GM18951 (cell line): ENCODE data around the gene SPNS2.

Source experiments
- POLR2A ChIP-seq: IDR thresholded peaks from 4 replicates; pipeline ENCODE4 v1.6.1; 2011; ENCODE audit warnings: mild to moderate bottlenecking; ENCODE audit not compliant: insufficient read length, insufficient read depth; ENCODE audit errors: extremely low read depth
- in situ Hi-C: fragments of 300-500 bp; cut with MboI; formaldehyde crosslinking; loops from one replicate; pipeline ENCODE4 v1.12.0; 2022; ENCODE audit warnings: low sequenced_read_pairs, mixed read lengths, inconsistent platforms; ENCODE audit not compliant: unreplicated experiment

SPNS2 gene

GRCh38 chr17:4503283-4504025 is 4.8 kb downstream of the SPNS2 start:
- no peak for TF ChIP-seq POLR2A
- in situ Hi-C loops = no loop called here

GRCh38 chr17:4504188-4504587 is 5.5 kb downstream of the SPNS2 start:
- in situ Hi-C loops = no loop called here
- no peak for TF ChIP-seq POLR2A

- no peak for TF ChIP-seq POLR2A
- in situ Hi-C loops = no loop called here
Observed at GRCh38 chr17:4505187-4505586, 6.5 kb downstream of the SPNS2 start.

- in situ Hi-C loops = no loop called here
- no peak for TF ChIP-seq POLR2A
Observed at GRCh38 chr17:4506175-4506813, 7.6 kb downstream of the SPNS2 start.

- TF ChIP-seq POLR2A = no peak
- in situ Hi-C loops = no loop called here
Observed at GRCh38 chr17:4506892-4507291, 8.2 kb downstream of the SPNS2 start.

GRCh38 chr17:4507361-4508111 is 8.9 kb downstream of the SPNS2 start:
- TF ChIP-seq POLR2A = no peak
- in situ Hi-C loops = no loop called here

GRCh38 chr17:4508207-4508606 is 9.5 kb downstream of the SPNS2 start:
- TF ChIP-seq POLR2A = no peak
- in situ Hi-C loops = no loop called here

GRCh38 chr17:4509401-4509800 is 10.7 kb downstream of the SPNS2 start:
- TF ChIP-seq POLR2A = no peak

GRCh38 chr17:4509923-4510617 is 11.4 kb downstream of the SPNS2 start:
- in situ Hi-C loops = no loop called here
- TF ChIP-seq POLR2A = no peak

More at GRCh38 chr17:4509401-4509800, 10.7 kb downstream of the SPNS2 start:
- in situ Hi-C loops = no loop called here

- no peak for TF ChIP-seq POLR2A
- in situ Hi-C loops = no loop called here
Observed at GRCh38 chr17:4510618-4510941, 11.9 kb downstream of the SPNS2 start.

GRCh38 chr17:4511199-4511932 is 12.7 kb downstream of the SPNS2 start:
- no peak for TF ChIP-seq POLR2A
- in situ Hi-C loops = no loop called here
